ENCODE measurements around the gene TFR2. TPM values are rescaled to one million over a fixed set of nuclear protein-coding genes. Genes with fewer than 3 reads are reported as not detected.
A peak's percentile ranks its signal among the peaks of the same experiment; 100 is the strongest.

The TFR2 gene
- total and polyA plus RNA-seq, 11 donors: 0.08 to 0.59 (median 0.40) TPM; not detected in 5

DNA sequence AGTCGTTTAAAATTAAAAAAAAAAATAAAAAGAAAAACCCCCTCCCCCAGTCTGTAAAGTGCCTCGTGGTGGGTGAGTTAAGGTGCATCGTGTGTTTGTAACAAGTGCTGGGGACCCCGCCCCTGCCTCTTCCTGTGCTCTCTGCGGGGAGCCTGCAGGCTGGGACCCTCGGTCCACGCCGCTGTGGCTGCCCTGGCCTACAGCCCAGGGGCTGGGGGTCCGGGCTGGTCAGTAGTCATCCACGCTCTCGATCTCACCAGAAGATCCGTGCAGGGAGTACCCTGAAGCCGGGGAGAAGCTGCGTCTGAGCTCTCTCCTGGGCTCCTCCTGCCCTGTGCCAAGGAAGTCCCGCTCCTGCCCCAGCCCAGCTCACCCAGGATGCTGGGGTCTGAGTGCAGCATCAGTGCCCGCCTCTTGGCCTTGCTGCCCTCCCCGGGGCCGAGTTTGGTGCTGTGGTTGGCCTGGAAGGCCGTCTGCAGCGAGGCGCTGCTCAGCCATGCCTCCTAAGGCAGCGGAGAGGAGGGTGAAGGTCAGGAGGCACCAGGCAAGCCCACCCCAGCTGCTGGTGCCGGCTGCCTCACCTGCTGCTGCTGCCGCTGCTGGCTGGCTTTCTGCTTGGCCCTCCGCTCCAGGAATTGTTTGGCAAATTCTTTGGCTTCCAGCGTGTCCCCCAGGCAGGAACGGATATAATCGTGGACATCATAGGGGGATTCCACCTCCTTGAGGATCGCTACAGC is 40.3 kb upstream of the TFR2 start:
- H3K27ac ChIP-seq: no peak overlapping the region
- TF ChIP-seq CTCF (IDR thresholded peaks at IDR 0.05) (no peak), POLR2A (IDR thresholded peaks at IDR 0.05) (no peak)
- no peak overlapping the region for H3K4me3 ChIP-seq
- H3K9me3 ChIP-seq: no peaks in the 10 kb centered on the region
- H3K4me1 ChIP-seq: peaks cover 0 to 34% (median 8%) of the 10 kb centered on the region in 12 donors
- H3K27me3 ChIP-seq: no peaks in the 10 kb centered on the region
- H3K36me3 ChIP-seq: peaks cover 3 to 98% (median 95%) of the 10 kb centered on the region in 9 donors
- ATAC-seq (no peak), DNase-seq (peak in 1 of 5 donors; percentile 47)
- 74 to 78% (median 78%) methylated on average over 18 to 29 of the region's 29 CpGs for WGBS, 4 donors
- intact Hi-C loops (cut with DNase I): loop anchor here in 1 of 10 donors (5.0 kb wide), 1 partner anchor 209 kb away; no protein-coding TSS in a partner anchor

- no peak for TF ChIP-seq POLR2A (IDR thresholded peaks at IDR 0.05)
- no peak for TF ChIP-seq CTCF (IDR thresholded peaks at IDR 0.05)
- Histone ChIP-seq H3K9me3 (no peaks in the 10 kb centered on the region), H3K27ac (peak overlapping the region in 7 of 12 donors; percentile 10 to 67 (median 28)), H3K4me3 (no peak overlapping the region), H3K36me3 (peaks cover 3 to 93% (median 90%) of the 10 kb centered on the region in 9 donors), H3K4me1 (peaks cover 0 to 43% (median 14%) of the 10 kb centered on the region in 12 donors), H3K27me3 (no peaks in the 10 kb centered on the region)
- DNase-seq (peak in 1 of 5 donors; percentile 61), ATAC-seq (peak in 2 of 4 donors; percentile 0 to 5)
- intact Hi-C loops (cut with DNase I): loop anchor here in 1 of 10 donors (5.0 kb wide), 1 partner anchor 208 kb away; no protein-coding TSS in a partner anchor
- WGBS, 4 donors: 79 to 90% (median 85%) methylated on average over 16 to 18 of the region's 18 CpGs
Observed at GRCh38 chr7:100680576-100681271, 39.4 kb upstream of the TFR2 start.

GRCh38 chr7:100679927-100680575 is 38.7 kb upstream of the TFR2 start:
- Histone ChIP-seq H3K27ac (peak overlapping the region in 9 of 12 donors; percentile 3 to 67 (median 26)), H3K4me1 (peaks cover 0 to 44% (median 14%) of the 10 kb centered on the region in 12 donors), H3K9me3 (no peaks in the 10 kb centered on the region), H3K4me3 (peak overlapping the region in 1 of 12 donors; percentile 7), H3K27me3 (no peaks in the 10 kb centered on the region), H3K36me3 (peaks cover 3 to 86% (median 83%) of the 10 kb centered on the region in 9 donors)
- intact Hi-C loops (cut with DNase I): loop anchor here in 6 of 10 donors (5.0 to 10.0 kb wide), 7 partner anchors 65 to 213 kb away; partner anchors contain the start of genes FBXO24 (in 2 of the 6), LRCH4 (in 2 of the 6) and MOSPD3 (in 1 of the 6)
- DNase-seq (peak in 2 of 5 donors; percentile 49 to 64), ATAC-seq (peak; percentile 0 to 39 (median 23))
- no peak for TF ChIP-seq POLR2A (IDR thresholded peaks at IDR 0.05)
- TF ChIP-seq CTCF (IDR thresholded peaks at IDR 0.05): no peak
- WGBS, 4 donors: 76 to 79% (median 77%) methylated on average over 13 of the region's 13 CpGs

Measured in heart left ventricle (tissue), 16 donors.